Trophoblast cell (in vitro differentiated cells and primary cell): ENCODE results near the gene SH3BP5.
"Not testable (repeated sequence)": the region's sequence is repeated elsewhere in the genome, so short reads cannot be mapped to it uniquely, and the experiment has no call there.

Source experiments
- DNase-seq, 2 donors: peaks; one replicate each; pipeline ENCODE4 v3.0.0-alpha.2; 2016
- H2AFZ ChIP-seq: 2 replicates; pipeline ENCODE4 v1.6.1; 2013; ENCODE audit warnings: low read length, moderate library complexity, mild to moderate bottlenecking; ENCODE audit not compliant: insufficient read depth, poor library complexity
- H2AK5ac ChIP-seq: 2 replicates; pipeline ENCODE4 v1.6.1; 2013; ENCODE audit warnings: mild to moderate bottlenecking, low read length
- H2BK120ac ChIP-seq: 2 replicates; pipeline ENCODE4 v1.6.1; 2013; ENCODE audit warnings: low read length, mild to moderate bottlenecking, moderate library complexity; ENCODE audit not compliant: insufficient read depth, poor library complexity
- H2BK12ac ChIP-seq: 2 replicates; pipeline ENCODE4 v1.6.1; 2013; ENCODE audit warnings: mild to moderate bottlenecking, low read length, moderate library complexity
- H2BK5ac ChIP-seq: 2 replicates; pipeline ENCODE4 v1.6.1; 2013; ENCODE audit warnings: low read length, low read depth, moderate library complexity, mild to moderate bottlenecking; ENCODE audit not compliant: poor library complexity
- H3K14ac ChIP-seq: 2 replicates; pipeline ENCODE4 v1.6.1; 2013; ENCODE audit warnings: mild to moderate bottlenecking, low read length
- H3K18ac ChIP-seq: 2 replicates; pipeline ENCODE4 v1.6.1; 2013; ENCODE audit warnings: mild to moderate bottlenecking, low read length
- H3K23ac ChIP-seq: 2 replicates; pipeline ENCODE4 v1.6.1; 2013; ENCODE audit warnings: low read length
- H3K27ac ChIP-seq: 2 replicates; pipeline ENCODE4 v1.5.1; 2013; ENCODE audit warnings: low read depth, mild to moderate bottlenecking, inconsistent platforms, low read length, moderate library complexity
- H3K27me3 ChIP-seq: 2 replicates; pipeline ENCODE4 v1.6.1; 2013; ENCODE audit warnings: inconsistent platforms, mild to moderate bottlenecking, low read length, moderate library complexity; ENCODE audit not compliant: insufficient read depth
- H3K36me3 ChIP-seq, 2 experiments: 1 replicate in 1 of 2; 2 replicates in 1 of 2; pipeline ENCODE4 v1.6.1; 2013; ENCODE audit warnings: low read length in 2 of 2, mild to moderate bottlenecking in 2 of 2, moderate library complexity in 1 of 2; ENCODE audit not compliant: insufficient read depth in 2 of 2, control insufficient read depth in 1 of 2
- H3K4ac ChIP-seq: 2 replicates; pipeline ENCODE4 v1.6.1; 2013; ENCODE audit warnings: low read depth, mild to moderate bottlenecking, low read length, moderate library complexity
- H3K4me1 ChIP-seq, 2 experiments: 1 replicate in 1 of 2; 2 replicates in 1 of 2; pipeline ENCODE4 v1.6.1; 2013; ENCODE audit warnings: low read length in 2 of 2, mild to moderate bottlenecking in 2 of 2, moderate library complexity in 1 of 2; ENCODE audit not compliant: insufficient read depth in 2 of 2, control insufficient read depth in 1 of 2
- H3K4me2 ChIP-seq: 2 replicates; pipeline ENCODE4 v1.6.1; 2013; ENCODE audit warnings: inconsistent platforms, mild to moderate bottlenecking, low read length, moderate library complexity
- H3K4me3 ChIP-seq: 2 replicates; pipeline ENCODE4 v1.5.1; 2013; ENCODE audit warnings: mild to moderate bottlenecking, low read depth, low read length, inconsistent platforms
- H3K79me1 ChIP-seq: one replicate; pipeline ENCODE4 v1.6.1; 2013; ENCODE audit warnings: low read length
- H3K79me2 ChIP-seq: 2 replicates; pipeline ENCODE4 v1.6.1; 2013; ENCODE audit warnings: low read length, mild to moderate bottlenecking; ENCODE audit not compliant: control insufficient read depth, insufficient read depth, poor library complexity
- H3K9ac ChIP-seq: 2 replicates; pipeline ENCODE4 v1.6.1; 2013; ENCODE audit warnings: mild to moderate bottlenecking, low read length
- H3K9me3 ChIP-seq: 2 replicates; pipeline ENCODE4 v1.6.1; 2013; ENCODE audit warnings: low read depth, mild to moderate bottlenecking, control low read depth, inconsistent platforms, low read length; ENCODE audit not compliant: insufficient read depth
- H4K12ac ChIP-seq: 2 replicates; pipeline ENCODE4 v1.6.1; 2013; ENCODE audit warnings: low read depth, mild to moderate bottlenecking, low read length, moderate library complexity
- H4K8ac ChIP-seq: 2 replicates; pipeline ENCODE4 v1.6.1; 2013; ENCODE audit warnings: low read depth, mild to moderate bottlenecking, low read length, moderate library complexity
- H4K91ac ChIP-seq: one replicate; pipeline ENCODE4 v1.6.1; 2013; ENCODE audit warnings: low read depth, mild to moderate bottlenecking, low read length, moderate library complexity
- WGBS: extraction: QIAGEN DNeasy Blood & Tissue Kit; methylation state at CpG from one replicate; pipeline ENCODE4 v1.1.7; 2013; ENCODE audit warnings: missing lambda C conversion rate; ENCODE audit not compliant: insufficient read length, insufficient coverage; ENCODE audit errors: extremely low coverage; 5-methylcytosine and 5-hydroxymethylcytosine counted together

The SH3BP5 gene

DNA sequence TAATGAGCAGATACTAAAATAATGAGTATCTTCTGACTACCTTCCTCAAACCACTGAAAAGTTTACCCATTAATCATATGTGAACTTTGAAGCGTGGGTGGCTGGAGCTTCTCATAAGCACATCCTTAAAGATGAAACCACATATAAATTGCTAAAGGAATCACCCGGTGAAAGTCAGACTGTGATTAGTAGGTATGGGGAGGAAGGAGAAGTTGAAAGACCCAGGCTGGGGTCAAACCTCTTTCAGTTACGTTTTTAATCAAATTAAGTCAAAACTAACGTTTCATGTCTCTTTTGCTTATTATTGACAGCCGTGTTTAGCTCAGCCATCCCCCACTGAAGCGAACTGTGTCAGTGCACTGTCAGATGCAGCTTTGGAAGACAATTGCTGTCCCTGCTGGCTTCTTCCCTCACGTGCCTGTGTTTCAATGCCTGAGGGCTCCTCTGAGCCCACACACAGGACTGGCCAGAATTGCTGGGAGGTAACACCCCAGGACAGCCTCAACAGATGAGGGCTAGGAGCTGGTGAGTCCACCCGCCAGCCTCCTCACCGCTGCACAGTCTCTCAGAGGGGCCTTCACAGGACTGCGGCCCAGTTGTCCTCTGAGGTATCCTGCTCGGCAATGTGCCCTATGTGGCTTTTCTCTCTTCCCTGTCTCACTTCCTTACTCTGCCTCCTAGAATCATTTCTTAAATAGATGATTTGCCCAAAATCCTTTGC lies 29.3 kb upstream of the SH3BP5 start:
- no peaks in the 10 kb centered on the region for H3K79me2 ChIP-seq

GRCh38 chr3:15360788-15361493 lies 28.6 kb upstream of the SH3BP5 start:
- H3K23ac ChIP-seq: no peak overlapping the region
- no peak overlapping the region for H2BK12ac ChIP-seq
- peaks cover 41% of the 10 kb centered on the region for H3K79me1 ChIP-seq
- H2AK5ac ChIP-seq: no peak overlapping the region
- no peaks in the 10 kb centered on the region for H3K27me3 ChIP-seq
- H3K4me2 ChIP-seq: no peak overlapping the region
- H3K4me3 ChIP-seq: no peak overlapping the region
- H3K79me2 ChIP-seq: no peaks in the 10 kb centered on the region
- no peak overlapping the region for H4K12ac ChIP-seq
- H3K4me1 ChIP-seq: peaks cover 21 to 30% of the 10 kb centered on the region in 2 experiments
- H3K36me3 ChIP-seq: no peaks in the 10 kb centered on the region
- no peak overlapping the region for H4K8ac ChIP-seq
- H3K18ac ChIP-seq: no peak overlapping the region
- no peak overlapping the region for H2AFZ ChIP-seq
- H3K4ac ChIP-seq: no peak overlapping the region
- H3K9me3 ChIP-seq: peaks cover 2% of the 10 kb centered on the region
- DNase-seq: no peak
- no peak overlapping the region for H2BK120ac ChIP-seq
- no peak overlapping the region for H2BK5ac ChIP-seq
- H3K9ac ChIP-seq: no peak overlapping the region
- H3K14ac ChIP-seq: no peak overlapping the region
- H4K91ac ChIP-seq: no peak overlapping the region
- H3K27ac ChIP-seq: no peak overlapping the region
- no CpG with 5 or more reads among the region's 1 CpG for WGBS

More for the DNA sequence above, 29.3 kb upstream of the SH3BP5 start:
- peak overlapping the region; percentile 47 for H3K4ac ChIP-seq
- no peak overlapping the region for H3K4me3 ChIP-seq
- H3K9me3 ChIP-seq: peaks cover 2% of the 10 kb centered on the region
- peak overlapping the region; percentile 74 for H4K91ac ChIP-seq
- H3K36me3 ChIP-seq: no peaks in the 10 kb centered on the region
- peaks cover 21 to 28% of the 10 kb centered on the region in 2 experiments for H3K4me1 ChIP-seq
- peak overlapping the region; percentile 6 for H2AK5ac ChIP-seq
- H4K8ac ChIP-seq: peak overlapping the region; percentile 2
- peak overlapping the region; percentile 91 for H2BK120ac ChIP-seq
- H3K9ac ChIP-seq: no peak overlapping the region
- H3K23ac ChIP-seq: no peak overlapping the region
- WGBS: no CpG with 5 or more reads among the region's 11 CpGs
- H2BK5ac ChIP-seq: peak overlapping the region; percentile 80
- peak overlapping the region; percentile 0 for H3K18ac ChIP-seq
- peaks cover 38% of the 10 kb centered on the region for H3K79me1 ChIP-seq
- H3K27me3 ChIP-seq: no peaks in the 10 kb centered on the region
- peak overlapping the region; percentile 2 for H3K4me2 ChIP-seq
- H3K27ac ChIP-seq: peak overlapping the region; percentile 90
- peak overlapping the region; percentile 16 for H3K14ac ChIP-seq
- peak; percentile 42 to 66 for DNase-seq
- no peak overlapping the region for H4K12ac ChIP-seq
- H2AFZ ChIP-seq: no peak overlapping the region
- peak overlapping the region; percentile 7 for H2BK12ac ChIP-seq

- H2BK120ac ChIP-seq: no peak overlapping the region
- H2AFZ ChIP-seq: no peak overlapping the region
- no peak overlapping the region for H3K9ac ChIP-seq
- no peak overlapping the region for H4K91ac ChIP-seq
- peaks cover 34% of the 10 kb centered on the region for H3K79me1 ChIP-seq
- H3K18ac ChIP-seq: no peak overlapping the region
- no peak overlapping the region for H3K4me3 ChIP-seq
- no peak overlapping the region for H3K4ac ChIP-seq
- no peaks in the 10 kb centered on the region for H3K9me3 ChIP-seq
- no peaks in the 10 kb centered on the region for H3K36me3 ChIP-seq
- no peak overlapping the region for H3K4me2 ChIP-seq
- no peak overlapping the region for H3K14ac ChIP-seq
- H2BK12ac ChIP-seq: peak overlapping the region; percentile 44
- no peak overlapping the region for H3K23ac ChIP-seq
- no peak overlapping the region for H4K8ac ChIP-seq
- peaks cover 21 to 29% of the 10 kb centered on the region in 2 experiments for H3K4me1 ChIP-seq
- WGBS: no CpG with 5 or more reads among the region's 6 CpGs
- H2AK5ac ChIP-seq: no peak overlapping the region
- H3K27ac ChIP-seq: no peak overlapping the region
- no peak overlapping the region for H4K12ac ChIP-seq
- no peaks in the 10 kb centered on the region for H3K27me3 ChIP-seq
- no peak overlapping the region for H2BK5ac ChIP-seq
- DNase-seq: no peak
- no peaks in the 10 kb centered on the region for H3K79me2 ChIP-seq
Observed at GRCh38 chr3:15359677-15360397, 27.5 kb upstream of the SH3BP5 start.

GRCh38 chr3:15356651-15357061 lies 24.3 kb upstream of the SH3BP5 start:
- H3K4ac ChIP-seq, H4K8ac ChIP-seq, H3K18ac ChIP-seq, H3K23ac ChIP-seq, H3K36me3 ChIP-seq, H2AK5ac ChIP-seq, H3K4me3 ChIP-seq, H3K79me2 ChIP-seq, H3K9me3 ChIP-seq, DNase-seq, H3K9ac ChIP-seq, H2AFZ ChIP-seq, H3K4me2 ChIP-seq, H3K14ac ChIP-seq, H4K12ac ChIP-seq, H3K27me3 ChIP-seq: not testable (repeated sequence)
- Histone ChIP-seq H4K91ac (peak overlapping the region; percentile 22), H2BK12ac (peak overlapping the region; percentile 13), H3K4me1 (peaks cover 5 to 12% of the 10 kb centered on the region in 2 experiments), H2BK5ac (peak overlapping the region; percentile 19), H2BK120ac (peak overlapping the region; percentile 9), H3K79me1 (peaks cover 11% of the 10 kb centered on the region), H3K27ac (peak overlapping the region; percentile 84)
- WGBS: no CpG with 5 or more reads among the region's 5 CpGs
